ENCODE data around the gene SCN3B. TPM values are rescaled to one million over a fixed set of nuclear protein-coding genes. Genes with fewer than 3 reads are reported as not detected.

Gene SCN3B
- total RNA-seq, 1 experiment from 2014 or later, result 0.77 TPM

DNA sequence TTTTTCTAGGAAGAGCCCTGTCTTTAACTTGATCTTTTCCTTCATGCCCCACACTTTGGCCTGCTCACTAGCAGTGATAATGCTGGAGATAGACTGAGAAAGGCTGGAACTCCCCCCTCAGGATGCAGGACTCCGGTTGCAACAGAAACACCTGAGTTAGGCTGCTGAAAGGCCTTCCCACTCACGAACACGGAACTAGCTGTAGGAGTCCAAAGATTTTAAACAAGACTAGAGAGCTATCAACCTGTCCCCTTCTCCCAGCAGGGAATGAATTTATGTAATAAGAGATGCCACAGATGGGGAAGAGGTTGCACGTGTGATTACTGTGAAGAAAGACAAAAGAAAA, 13.0 kb downstream of the SCN3B start:
- Histone ChIP-seq H3K23ac (ENCODE audit: insufficient read length, low read depth, low read length) (no peak overlapping the region), H2BK20ac (ENCODE audit: low read depth, low read length, poor library complexity, severe bottlenecking) (no peak overlapping the region), H3K14ac (ENCODE audit: insufficient read depth, low read length) (no peak overlapping the region), H3K79me2 (ENCODE audit: insufficient read depth, low read length) (no peaks in the 10 kb centered on the region), H3K27me3 (ENCODE audit: insufficient read depth, low read length) (no peaks in the 10 kb centered on the region; the same call in 1 of the 2 replicates), H3T11ph (ENCODE audit: low read length) (no peak overlapping the region), H3K9ac (ENCODE audit: extremely low read depth, insufficient read length, low read length) (no peak overlapping the region), H4K8ac (replicated peaks; ENCODE audit: insufficient read length, low read depth, low read length) (no peak overlapping the region), H4K5ac (ENCODE audit: insufficient read length, low read depth, low read length) (no peak overlapping the region), H3K23me2 (ENCODE audit: insufficient read length, low read depth, low read length, poor library complexity, severe bottlenecking) (no peaks in the 10 kb centered on the region), H2BK120ac (ENCODE audit: low read depth, low read length, poor library complexity, severe bottlenecking) (no peak overlapping the region), H3K79me1 (ENCODE audit: insufficient read depth, low read depth, low read length, poor library complexity, severe bottlenecking) (no peaks in the 10 kb centered on the region), H3K4me2 (ENCODE audit: insufficient read depth, insufficient read length, low read length) (no peak overlapping the region), H2BK12ac (ENCODE audit: insufficient read length, low read depth, low read length) (no peak overlapping the region), H3K27ac (ENCODE audit: insufficient read length, low read depth, low read length) (no peak overlapping the region), H3K4ac (ENCODE audit: low read depth, low read length) (no peak overlapping the region), H4K20me1 (ENCODE audit: control insufficient read depth, insufficient read depth, insufficient read length) (peaks cover 3% of the 10 kb centered on the region), H4K91ac (ENCODE audit: insufficient read length, low read depth, low read length) (no peak overlapping the region), H3K9me3 (ENCODE audit: control insufficient read depth, low read depth, low read length) (no peaks in the 10 kb centered on the region), H2BK15ac (ENCODE audit: low read depth, low read length) (no peak overlapping the region), H2AFZ (ENCODE audit: low read length) (no peak overlapping the region), H3K56ac (ENCODE audit: insufficient read length, low read depth, low read length) (no peak overlapping the region), H2BK5ac (ENCODE audit: insufficient read length, low read length) (no peak overlapping the region), H3K4me1 (ENCODE audit: insufficient read depth, low read length) (peaks cover 2% of the 10 kb centered on the region; the same call in 1 of the 2 replicates), H3K18ac (ENCODE audit: insufficient read length, low read depth, low read length) (no peak overlapping the region), H2AK5ac (ENCODE audit: insufficient read length, low read length) (no peak overlapping the region)
- Mint-ChIP-seq H3K27me3 (ENCODE audit: low read depth) (peaks cover 7% of the 10 kb centered on the region), H3K4me1 (peaks cover 30 to 36% of the 10 kb centered on the region in 2 experiments), H3K9me3 (peaks cover 0 to 2% of the 10 kb centered on the region in 2 experiments; a peak in 1 of 5 replicates), H3K27ac (no peak overlapping the region), H3K36me3 (ENCODE audit: insufficient read depth in 1 of 3, low read depth in 3 of 3) (no peaks in the 10 kb centered on the region), H3K4me3 (no peak overlapping the region; a peak in 1 of 5 replicates)
- TF ChIP-seq CTCF (conservative IDR thresholded peaks at IDR 0.05), result no peak
- WGBS (ENCODE audit: extremely low coverage, insufficient read length, low lambda C conversion rate), result no CpG with 5 or more reads among the region's 4 CpGs
- DNase-seq, result no peak

Measured in H9 (cell line).